ENCODE measurements around the gene GALNT10.

Gene GALNT10

GRCh38 chr5:154451957-154452356 is 261.4 kb downstream of the GALNT10 start:
- no peak for DNase-seq

GRCh38 chr5:154455585-154455984 is 265.1 kb downstream of the GALNT10 start:
- DNase-seq: no peak

DNA sequence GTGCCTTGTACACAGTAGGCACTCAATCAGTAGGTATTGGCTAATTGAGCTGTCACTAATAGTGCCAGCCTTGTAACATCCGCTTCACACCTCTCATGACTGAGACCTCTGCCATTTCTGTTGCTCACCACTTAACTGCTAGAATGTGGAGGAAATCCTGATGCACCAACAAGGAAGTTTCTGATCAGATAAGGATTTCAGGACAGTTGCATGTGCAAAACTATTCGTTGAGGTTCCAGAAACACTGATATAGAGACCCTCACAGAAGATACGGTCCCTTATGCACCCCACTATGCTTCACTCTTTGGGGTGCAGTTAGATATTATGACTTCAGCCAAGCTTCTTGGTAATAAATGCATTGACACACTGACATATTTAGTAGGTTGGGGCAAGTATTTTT is 266.0 kb downstream of the GALNT10 start:
- no peak for DNase-seq

DNA sequence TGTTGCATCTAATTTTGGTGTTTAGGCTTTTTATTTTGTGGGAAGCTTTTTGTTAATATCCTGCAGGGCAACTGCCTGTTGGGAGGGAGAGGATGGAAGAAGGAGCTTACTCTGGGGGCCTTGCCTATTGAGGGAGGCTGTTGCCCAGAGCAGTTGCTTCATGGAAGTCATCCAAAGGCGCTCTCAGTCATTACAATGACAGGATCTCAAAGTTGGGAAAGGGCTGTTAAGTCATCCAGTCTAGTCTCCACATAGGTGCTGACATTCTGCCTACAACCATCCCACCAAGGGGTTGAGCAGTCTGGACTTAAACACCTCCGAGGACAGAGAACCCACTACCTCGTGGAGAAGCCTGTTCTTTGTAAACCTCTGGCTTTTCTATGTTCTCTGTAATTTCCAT is 268.5 kb downstream of the GALNT10 start:
- DNase-seq: no peak

GRCh38 chr5:154460172-154460571 is 269.6 kb downstream of the GALNT10 start:
- DNase-seq: no peak

GRCh38 chr5:154461531-154461930 is 271.0 kb downstream of the GALNT10 start:
- no peak for DNase-seq

GRCh38 chr5:154464438-154464837 is 273.9 kb downstream of the GALNT10 start:
- DNase-seq: no peak

GRCh38 chr5:154465169-154465568 is 274.6 kb downstream of the GALNT10 start:
- no peak for DNase-seq

DNA sequence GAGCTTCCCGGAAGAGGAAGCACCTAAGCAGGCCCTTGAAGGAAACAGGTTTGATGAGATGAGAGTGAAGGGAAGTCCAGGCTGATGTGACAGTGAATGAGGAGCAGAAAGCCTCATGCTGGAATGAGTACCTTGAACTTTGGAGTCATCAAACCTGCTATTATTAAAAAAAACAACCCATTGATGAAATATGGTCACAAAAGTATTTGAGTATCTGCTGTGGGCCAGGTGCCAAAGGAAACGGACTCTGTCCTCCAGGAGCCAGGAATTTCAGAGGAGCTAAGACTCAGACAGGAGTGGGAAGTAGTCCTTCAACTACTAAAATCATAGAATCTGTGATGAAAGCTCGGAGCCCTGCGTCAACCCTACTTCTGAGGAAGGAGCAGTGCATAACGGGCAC is 275.6 kb downstream of the GALNT10 start:
- DNase-seq: no peak

DNA sequence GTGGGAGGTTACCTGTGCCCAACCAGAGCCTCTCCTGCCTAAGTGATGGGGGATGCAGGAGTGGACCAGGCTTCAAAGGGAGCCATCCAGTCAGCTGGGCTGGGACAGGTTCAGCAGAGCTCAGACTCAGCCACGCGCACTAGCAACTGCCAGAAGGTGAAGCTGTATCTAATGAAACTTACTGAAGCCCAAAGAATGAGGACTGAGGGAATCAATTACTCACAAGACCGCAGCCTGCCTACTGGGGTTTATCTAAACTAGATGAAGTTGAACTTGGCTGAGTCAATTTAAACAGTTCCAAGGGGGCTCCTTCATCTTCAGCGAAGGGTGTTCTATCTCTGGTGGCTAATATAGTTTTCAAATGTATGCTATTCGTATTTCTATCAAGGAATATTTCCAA is 276.1 kb downstream of the GALNT10 start:
- DNase-seq: no peak

- DNase-seq: peak; percentile 20
Observed at GRCh38 chr5:154467655-154468354, 277.3 kb downstream of the GALNT10 start.

GRCh38 chr5:154470137-154470536 is 279.6 kb downstream of the GALNT10 start:
- no peak for DNase-seq
